Uterus (tissue), 2 donors: ENCODE data around the gene SMIM7.

ENCODE experiments used
- POLR2A ChIP-seq, 2 donors: fragments of 450-650 bp; IDR thresholded peaks; one replicate each; pipeline ENCODE4 v1.6.1; 2016; ENCODE audit warnings: antibody characterized with exemption in 2 of 2, mild to moderate bottlenecking in 1 of 2, moderate library complexity in 1 of 2
- TF ChIP-seq, protein P1 (sequence below), 4 experiments: fragments of 200-600 bp in 2 of 4; fragments of 450-650 bp in 2 of 4; sonication (generic) in 2 of 4; IDR thresholded peaks; one replicate each; pipeline ENCODE4 v1.5.1; 2016 to 2019; ENCODE audit warnings: antibody characterized with exemption in 4 of 4, mild to moderate bottlenecking in 2 of 4, moderate library complexity in 1 of 4

DNA sequence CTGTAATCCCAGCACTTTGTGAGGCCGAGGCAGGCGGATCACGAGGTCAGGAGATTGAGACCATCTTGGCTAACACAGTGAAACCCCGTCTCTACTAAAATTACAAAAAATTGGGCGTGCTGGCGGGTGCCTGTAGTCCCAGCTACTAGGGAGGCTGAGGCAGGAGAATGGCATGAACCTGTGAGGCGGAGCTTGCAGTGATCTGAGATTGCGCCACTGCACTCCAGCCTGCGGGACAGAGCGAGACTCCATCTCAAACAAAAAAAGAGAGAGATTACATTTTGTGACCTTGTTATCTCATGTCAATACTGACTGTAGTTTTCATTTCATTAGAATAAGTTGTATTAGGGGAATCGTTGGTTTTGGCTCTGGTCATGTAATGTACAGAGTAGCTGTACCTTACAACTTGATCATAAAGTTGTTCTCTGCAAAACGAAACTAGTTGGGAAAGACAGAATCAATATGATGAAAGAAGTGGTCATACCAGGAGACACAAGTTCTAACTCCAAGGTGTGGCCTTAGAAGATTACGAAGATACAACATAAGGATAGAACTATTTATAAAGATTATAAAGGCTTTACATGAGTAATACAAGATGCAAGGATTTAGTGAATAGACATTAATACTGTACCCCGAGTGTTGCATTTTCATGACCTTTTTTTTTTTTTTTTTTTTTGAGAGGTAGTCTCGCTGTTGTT lies 16.3 kb upstream of the SMIM7 start:
- TF ChIP-seq, protein P1, sequence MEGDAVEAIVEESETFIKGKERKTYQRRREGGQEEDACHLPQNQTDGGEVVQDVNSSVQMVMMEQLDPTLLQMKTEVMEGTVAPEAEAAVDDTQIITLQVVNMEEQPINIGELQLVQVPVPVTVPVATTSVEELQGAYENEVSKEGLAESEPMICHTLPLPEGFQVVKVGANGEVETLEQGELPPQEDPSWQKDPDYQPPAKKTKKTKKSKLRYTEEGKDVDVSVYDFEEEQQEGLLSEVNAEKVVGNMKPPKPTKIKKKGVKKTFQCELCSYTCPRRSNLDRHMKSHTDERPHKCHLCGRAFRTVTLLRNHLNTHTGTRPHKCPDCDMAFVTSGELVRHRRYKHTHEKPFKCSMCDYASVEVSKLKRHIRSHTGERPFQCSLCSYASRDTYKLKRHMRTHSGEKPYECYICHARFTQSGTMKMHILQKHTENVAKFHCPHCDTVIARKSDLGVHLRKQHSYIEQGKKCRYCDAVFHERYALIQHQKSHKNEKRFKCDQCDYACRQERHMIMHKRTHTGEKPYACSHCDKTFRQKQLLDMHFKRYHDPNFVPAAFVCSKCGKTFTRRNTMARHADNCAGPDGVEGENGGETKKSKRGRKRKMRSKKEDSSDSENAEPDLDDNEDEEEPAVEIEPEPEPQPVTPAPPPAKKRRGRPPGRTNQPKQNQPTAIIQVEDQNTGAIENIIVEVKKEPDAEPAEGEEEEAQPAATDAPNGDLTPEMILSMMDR (IDR thresholded peaks at IDR 0.05): no peak
- no peak for TF ChIP-seq POLR2A (IDR thresholded peaks at IDR 0.05)
